Esophagus (tissue), 2 donors: Measurements from ENCODE around the gene PIP4K2B. TPM values are rescaled to one million over a fixed set of nuclear protein-coding genes. Genes with fewer than 3 reads are reported as not detected.
A peak's percentile ranks its signal among the peaks of the same experiment; 100 is the strongest.
"Not testable (repeated sequence)": the region's sequence is repeated elsewhere in the genome, so short reads cannot be mapped to it uniquely, and the experiment has no call there.

Source experiments
- H3K27ac ChIP-seq, 2 donors: one replicate each; pipeline ENCODE4 v1.5.1; 2013; ENCODE audit warnings: low read depth in 2 of 2, mild to moderate bottlenecking in 2 of 2, inconsistent platforms in 1 of 2, low read length in 1 of 2, moderate library complexity in 1 of 2
- H3K27me3 ChIP-seq, 2 donors: one replicate each; pipeline ENCODE4 v1.6.1; 2013; ENCODE audit warnings: low read length in 2 of 2, control low read depth in 1 of 2, mild to moderate bottlenecking in 1 of 2; ENCODE audit not compliant: insufficient read depth in 2 of 2, control insufficient read depth in 1 of 2
- H3K36me3 ChIP-seq, 2 donors: one replicate each; pipeline ENCODE4 v1.6.1; 2013; ENCODE audit warnings: low read length in 1 of 2; ENCODE audit not compliant: control insufficient read depth in 2 of 2, insufficient read depth in 2 of 2
- H3K4me1 ChIP-seq, 2 donors: one replicate each; pipeline ENCODE4 v1.6.1; 2013; ENCODE audit warnings: low read length in 1 of 2; ENCODE audit not compliant: control insufficient read depth in 2 of 2, insufficient read depth in 2 of 2
- H3K4me3 ChIP-seq, 2 donors: one replicate each; pipeline ENCODE4 v1.5.1; 2013; ENCODE audit warnings: low read length in 2 of 2, mild to moderate bottlenecking in 2 of 2, low read depth in 1 of 2, moderate library complexity in 1 of 2
- H3K9me3 ChIP-seq, 2 donors: one replicate each; pipeline ENCODE4 v1.6.1; 2013; ENCODE audit warnings: mild to moderate bottlenecking in 2 of 2, low read depth in 1 of 2, low read length in 1 of 2, moderate library complexity in 1 of 2; ENCODE audit not compliant: control insufficient read depth in 2 of 2, insufficient read depth in 1 of 2
- WGBS, 2 donors: extraction: QIAGEN DNeasy Blood & Tissue Kit; methylation state at CpG; one replicate each; pipeline ENCODE4 v1.1.7; 2013; 5-methylcytosine and 5-hydroxymethylcytosine counted together
- polyA plus RNA-seq, 2 donors: library from polyadenylated mRNA; stranded (reverse); fragments of 200-250 nt; gene quantifications; one replicate each; pipeline ENCODE4 v1.2.3, GENCODE V29; 2013
- donor health status: healthy with polysubstance abuse.
- donor health status: Bipolar disorder and iron deficiency.

Gene PIP4K2B
- polyA plus RNA-seq, 2 donors = 7.7 to 11.1 TPM

DNA sequence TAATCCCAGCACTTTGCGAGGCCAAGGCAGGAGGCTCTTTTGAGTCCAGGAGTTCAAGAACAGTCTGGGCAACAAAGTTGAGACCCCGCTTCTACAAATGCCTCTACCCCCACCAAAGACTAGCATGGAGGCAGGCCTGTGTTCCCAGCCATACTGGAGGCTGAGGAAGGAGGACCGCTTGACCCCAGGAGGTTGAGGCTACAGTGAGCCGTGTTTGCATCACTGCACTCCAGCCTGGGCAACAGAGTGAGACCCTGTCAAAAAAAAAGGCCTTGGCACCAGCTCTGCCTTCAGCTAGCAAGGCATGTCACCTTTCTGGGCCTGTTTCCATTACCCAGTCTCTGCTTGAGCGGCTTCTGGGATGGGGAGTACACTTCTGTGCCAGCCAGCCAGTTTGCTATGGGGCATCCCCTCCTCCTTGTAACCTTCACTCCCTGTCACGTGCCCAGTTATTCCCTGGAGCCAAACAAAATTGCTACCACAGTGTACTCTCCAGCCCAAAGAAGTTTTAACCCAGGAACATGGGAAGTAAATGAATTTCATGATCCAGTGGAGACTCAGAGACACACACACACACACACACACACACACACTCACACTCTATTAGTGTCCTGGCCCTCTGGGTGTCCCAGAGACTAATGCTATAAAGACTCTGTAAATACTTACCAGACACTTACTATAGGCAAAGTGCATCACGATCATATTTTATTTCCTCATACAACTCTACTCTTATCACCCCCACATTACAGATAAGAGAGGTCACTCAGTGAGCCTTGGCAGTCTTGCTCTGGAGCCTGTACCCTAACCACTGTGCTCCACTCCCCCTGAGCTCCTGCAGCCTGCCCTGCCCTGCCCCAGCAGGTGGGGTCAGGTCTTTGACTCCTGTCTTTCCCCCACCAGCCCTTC, 66.7 kb downstream of the PIP4K2B start:
- H3K27ac ChIP-seq = no peak overlapping the region
- WGBS, 2 donors = 59 to 64% methylated on average over 7 of the region's 7 CpGs
- no peaks in the 10 kb centered on the region for H3K9me3 ChIP-seq
- H3K4me3 ChIP-seq = no peak overlapping the region
- no peaks in the 10 kb centered on the region for H3K27me3 ChIP-seq
- peaks cover 0 to 21% of the 10 kb centered on the region in 2 donors for H3K36me3 ChIP-seq
- H3K4me1 ChIP-seq = peaks cover 0 to 18% of the 10 kb centered on the region in 2 donors

GRCh38 chr17:38731526-38732294, 67.6 kb downstream of the PIP4K2B start:
- WGBS, 2 donors = 60 to 70% methylated on average over 8 of the region's 8 CpGs
- Histone ChIP-seq H3K4me1 (peaks cover 0 to 18% of the 10 kb centered on the region in 2 donors), H3K27me3 (no peaks in the 10 kb centered on the region), H3K27ac (peak overlapping the region; percentile 7 to 84), H3K36me3 (peaks cover 0 to 21% of the 10 kb centered on the region in 2 donors), H3K4me3 (peak overlapping the region in 1 of 2 donors; percentile 86), H3K9me3 (no peaks in the 10 kb centered on the region)

DNA sequence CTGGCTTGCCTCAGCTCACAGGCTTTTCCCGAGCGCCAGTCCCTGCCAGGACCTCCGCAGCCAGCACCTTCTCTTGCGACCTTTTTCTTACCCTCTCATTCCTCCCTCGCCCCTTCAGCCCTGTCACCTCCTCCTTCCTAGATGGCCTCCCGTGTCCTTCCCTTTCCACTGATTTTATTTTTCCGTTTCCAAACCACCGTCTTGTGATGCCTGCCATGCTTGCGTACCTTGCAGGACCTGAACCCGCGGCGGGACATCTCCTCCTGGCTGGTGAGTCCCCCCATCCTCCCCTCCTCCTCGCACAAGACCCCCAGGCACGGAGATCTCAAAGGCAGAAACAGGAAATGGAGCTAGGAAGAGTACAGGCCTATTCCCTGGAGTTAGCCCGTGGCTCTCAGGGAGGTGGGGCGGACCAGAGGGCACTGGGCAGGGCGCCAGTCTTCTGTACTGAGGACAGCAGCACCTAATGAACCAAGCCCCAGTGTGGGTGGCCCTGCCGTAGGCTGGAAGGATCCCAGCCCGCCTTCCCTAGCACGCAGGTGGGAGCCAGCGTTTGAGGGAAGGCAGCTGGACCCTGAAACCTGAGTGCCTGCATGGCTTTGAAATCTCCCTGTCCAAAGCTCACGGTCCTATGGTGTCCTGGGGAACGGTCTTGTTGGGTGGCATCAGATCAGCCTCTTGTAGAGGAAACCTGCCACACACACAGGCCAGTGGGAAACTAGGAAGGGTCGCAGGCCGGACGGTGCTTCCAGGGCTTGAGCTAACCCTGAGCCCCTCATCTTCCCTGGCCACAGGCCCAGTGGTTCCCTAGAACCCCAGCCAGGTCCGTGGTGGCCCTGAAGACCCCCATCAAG, 68.6 kb downstream of the PIP4K2B start:
- WGBS, 2 donors = 16% methylated on average over 25 to 27 of the region's 27 CpGs
- Histone ChIP-seq H3K4me3 (peak overlapping the region; percentile 81 to 86), H3K27me3 (no peaks in the 10 kb centered on the region), H3K27ac (peak overlapping the region; percentile 84 to 91), H3K36me3 (peaks cover 0 to 18% of the 10 kb centered on the region in 2 donors), H3K9me3 (no peaks in the 10 kb centered on the region), H3K4me1 (peaks cover 0 to 20% of the 10 kb centered on the region in 2 donors)

- Histone ChIP-seq H3K9me3 (no peaks in the 10 kb centered on the region), H3K27me3 (no peaks in the 10 kb centered on the region), H3K4me3 (peak within 1 kb of the TSS; percentile 81 to 86), H3K27ac (peak within 1 kb of the TSS; percentile 84 to 91), H3K4me1 (peaks cover 2 to 17% of the 10 kb centered on the region in 2 donors), H3K36me3 (peaks cover 0 to 13% of the 10 kb centered on the region in 2 donors)
- 0% methylated on average over 45 to 92 of the region's 92 CpGs for whole genome bisulfite sequencing, 2 donors
These were observed 69.3 kb downstream of the PIP4K2B start, which contains the start of gene CISD3 for GRCh38 chr17:38729886-38730525. Gene CISD3 (plus strand): TSS chr17:38730341. CDS start chr17:38730359, 18 bp downstream.

- Histone ChIP-seq H3K4me1 (peaks cover 2 to 17% of the 10 kb centered on the region in 2 donors), H3K27me3 (no peaks in the 10 kb centered on the region), H3K36me3 (peaks cover 0 to 17% of the 10 kb centered on the region in 2 donors), H3K4me3 (peak overlapping the region; percentile 81 to 86), H3K27ac (peak overlapping the region; percentile 84 to 91), H3K9me3 (no peaks in the 10 kb centered on the region)
- 20 to 21% methylated on average over 14 of the region's 14 CpGs for WGBS, 2 donors
These were observed 69.9 kb downstream of the PIP4K2B start for GRCh38 chr17:38729368-38729885.

DNA sequence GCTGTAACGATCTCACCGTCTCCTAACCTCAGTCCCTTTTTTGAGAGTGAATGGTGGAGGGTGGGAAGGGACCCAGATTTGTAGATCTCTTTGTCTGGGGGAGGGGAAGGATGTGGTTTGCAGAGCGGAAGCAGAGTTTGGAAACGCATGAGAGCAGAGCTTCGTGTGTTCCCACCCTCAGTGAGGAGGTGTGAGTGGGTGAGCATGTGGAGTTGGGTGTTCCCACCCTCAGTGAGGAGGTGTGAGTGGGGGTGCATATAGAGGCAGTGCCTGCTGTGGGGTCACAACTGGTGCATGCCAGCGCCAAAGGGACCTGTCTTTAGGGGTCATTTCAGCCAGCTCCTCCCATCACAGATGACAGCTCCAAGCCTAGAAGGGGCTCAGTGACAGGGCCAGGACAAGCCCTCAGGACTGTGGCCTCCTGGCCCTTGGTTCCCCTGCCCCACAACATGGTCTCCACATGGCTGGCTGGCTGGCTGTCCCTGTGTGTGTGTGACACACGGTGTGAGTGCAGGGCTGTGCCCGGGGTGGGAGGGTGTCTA, 71.0 kb downstream of the PIP4K2B start:
- H3K27ac ChIP-seq = peak overlapping the region; percentile 8 to 48
- H3K4me1 ChIP-seq = peaks cover 2 to 17% of the 10 kb centered on the region in 2 donors
- WGBS, 2 donors = 66 to 68% methylated on average over 7 to 8 of the region's 8 CpGs
- H3K4me3 ChIP-seq = no peak overlapping the region
- H3K27me3 ChIP-seq = no peaks in the 10 kb centered on the region
- peaks cover 0 to 14% of the 10 kb centered on the region in 2 donors for H3K36me3 ChIP-seq
- H3K9me3 ChIP-seq = no peaks in the 10 kb centered on the region

GRCh38 chr17:38727736-38728135, 71.6 kb downstream of the PIP4K2B start:
- 64 to 74% methylated on average over 5 of the region's 5 CpGs for WGBS, 2 donors
- H3K27ac ChIP-seq = peak overlapping the region; percentile 21 to 30
- H3K36me3 ChIP-seq = peaks cover 3 to 12% of the 10 kb centered on the region in 2 donors
- H3K27me3 ChIP-seq = no peaks in the 10 kb centered on the region
- H3K4me1 ChIP-seq = peaks cover 2 to 17% of the 10 kb centered on the region in 2 donors
- H3K4me3 ChIP-seq = no peak overlapping the region
- no peaks in the 10 kb centered on the region for H3K9me3 ChIP-seq

DNA sequence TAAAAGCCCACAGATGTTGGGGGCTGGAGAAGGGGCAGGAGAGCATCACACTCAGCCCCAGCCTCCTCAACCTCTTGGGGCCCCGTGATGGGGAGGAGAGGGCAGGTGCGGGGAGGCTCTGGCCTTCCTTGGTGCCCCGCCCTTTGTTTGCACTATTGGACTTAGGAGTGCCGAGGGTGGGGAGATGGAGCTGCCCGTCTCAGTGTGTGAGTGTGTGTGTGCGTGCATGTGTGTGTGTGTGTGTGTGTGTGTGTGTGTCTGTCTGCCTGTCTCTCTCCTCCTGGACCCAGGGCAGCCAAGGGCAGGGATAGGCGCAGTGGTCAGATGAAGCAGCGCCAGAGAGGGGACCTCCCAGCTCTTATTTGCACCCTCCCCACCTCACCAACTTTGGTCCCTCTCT, 73.2 kb downstream of the PIP4K2B start:
- not testable (repeated sequence) for H3K27me3 ChIP-seq, H3K27ac ChIP-seq, H3K9me3 ChIP-seq, H3K4me3 ChIP-seq
- Histone ChIP-seq H3K36me3 (peaks cover 7 to 18% of the 10 kb centered on the region in 2 donors), H3K4me1 (peaks cover 2 to 12% of the 10 kb centered on the region in 2 donors)
- 62 to 65% methylated on average over 6 to 8 of the region's 8 CpGs for WGBS, 2 donors
